ENCODE measurements around the gene HS3ST4.

DNA sequence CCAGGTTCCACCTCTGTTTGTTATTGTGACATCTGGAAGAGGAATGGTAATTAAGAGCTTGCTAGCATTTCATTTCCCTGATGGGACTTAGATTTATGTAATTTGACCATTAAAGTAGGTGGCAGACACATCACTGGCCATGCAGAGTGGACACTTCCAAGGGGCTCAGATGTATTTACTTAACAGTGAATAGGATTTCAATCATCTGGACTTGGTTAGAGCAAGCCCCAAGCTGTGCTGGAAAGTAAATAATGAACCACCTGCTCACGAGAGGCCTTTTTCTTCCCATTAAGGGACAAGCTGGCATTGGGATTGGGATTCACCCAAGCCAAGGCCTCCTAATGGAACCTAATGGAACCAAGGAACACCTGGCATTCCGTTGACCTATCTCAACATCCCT lies 395.3 kb downstream of the HS3ST4 start:
- TF ChIP-seq GATA3 (IDR thresholded peaks at IDR 0.05; ENCODE audit: low read depth, low read length) (no peak), GATA2 (IDR thresholded peaks at IDR 0.05; ENCODE audit: low read depth, low read length) (no peak)

Measured in SH-SY5Y (cell line).